Testis (tissue), 2 donors: ENCODE data around the gene HLA-DQA1.

Source experiments
- POLR2A ChIP-seq: fragments of 450-650 bp; IDR thresholded peaks from one replicate; pipeline ENCODE4 v1.6.1; 2017; ENCODE audit warnings: antibody characterized with exemption, mild to moderate bottlenecking, moderate library complexity
- TF ChIP-seq, protein P1 (sequence below), 3 experiments: fragments of 450-650 bp in 2 of 3; fragments of 200-600 bp in 1 of 3; sonication (generic) in 1 of 3; IDR thresholded peaks; one replicate each; pipeline ENCODE4 v1.5.1; 2016 to 2019; ENCODE audit warnings: antibody characterized with exemption in 3 of 3, mild to moderate bottlenecking in 2 of 3, moderate library complexity in 1 of 3

GRCh38 chr6:32622545-32623401 lies 14.4 kb upstream of the HLA-DQA1 start:
- TF ChIP-seq, protein P1, sequence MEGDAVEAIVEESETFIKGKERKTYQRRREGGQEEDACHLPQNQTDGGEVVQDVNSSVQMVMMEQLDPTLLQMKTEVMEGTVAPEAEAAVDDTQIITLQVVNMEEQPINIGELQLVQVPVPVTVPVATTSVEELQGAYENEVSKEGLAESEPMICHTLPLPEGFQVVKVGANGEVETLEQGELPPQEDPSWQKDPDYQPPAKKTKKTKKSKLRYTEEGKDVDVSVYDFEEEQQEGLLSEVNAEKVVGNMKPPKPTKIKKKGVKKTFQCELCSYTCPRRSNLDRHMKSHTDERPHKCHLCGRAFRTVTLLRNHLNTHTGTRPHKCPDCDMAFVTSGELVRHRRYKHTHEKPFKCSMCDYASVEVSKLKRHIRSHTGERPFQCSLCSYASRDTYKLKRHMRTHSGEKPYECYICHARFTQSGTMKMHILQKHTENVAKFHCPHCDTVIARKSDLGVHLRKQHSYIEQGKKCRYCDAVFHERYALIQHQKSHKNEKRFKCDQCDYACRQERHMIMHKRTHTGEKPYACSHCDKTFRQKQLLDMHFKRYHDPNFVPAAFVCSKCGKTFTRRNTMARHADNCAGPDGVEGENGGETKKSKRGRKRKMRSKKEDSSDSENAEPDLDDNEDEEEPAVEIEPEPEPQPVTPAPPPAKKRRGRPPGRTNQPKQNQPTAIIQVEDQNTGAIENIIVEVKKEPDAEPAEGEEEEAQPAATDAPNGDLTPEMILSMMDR (IDR thresholded peaks at IDR 0.05), result peak in 1 of 3 experiments; percentile 18
- TF ChIP-seq POLR2A, result no peak
